GM15510 (cell line): ENCODE data around the gene PLA2G6.

ENCODE experiments used
- POLR2A ChIP-seq: IDR thresholded peaks from 3 replicates; pipeline ENCODE4 v1.6.1; 2011; ENCODE audit warnings: borderline replicate concordance; ENCODE audit not compliant: insufficient read length; ENCODE audit errors: extremely low read depth

The PLA2G6 gene

DNA sequence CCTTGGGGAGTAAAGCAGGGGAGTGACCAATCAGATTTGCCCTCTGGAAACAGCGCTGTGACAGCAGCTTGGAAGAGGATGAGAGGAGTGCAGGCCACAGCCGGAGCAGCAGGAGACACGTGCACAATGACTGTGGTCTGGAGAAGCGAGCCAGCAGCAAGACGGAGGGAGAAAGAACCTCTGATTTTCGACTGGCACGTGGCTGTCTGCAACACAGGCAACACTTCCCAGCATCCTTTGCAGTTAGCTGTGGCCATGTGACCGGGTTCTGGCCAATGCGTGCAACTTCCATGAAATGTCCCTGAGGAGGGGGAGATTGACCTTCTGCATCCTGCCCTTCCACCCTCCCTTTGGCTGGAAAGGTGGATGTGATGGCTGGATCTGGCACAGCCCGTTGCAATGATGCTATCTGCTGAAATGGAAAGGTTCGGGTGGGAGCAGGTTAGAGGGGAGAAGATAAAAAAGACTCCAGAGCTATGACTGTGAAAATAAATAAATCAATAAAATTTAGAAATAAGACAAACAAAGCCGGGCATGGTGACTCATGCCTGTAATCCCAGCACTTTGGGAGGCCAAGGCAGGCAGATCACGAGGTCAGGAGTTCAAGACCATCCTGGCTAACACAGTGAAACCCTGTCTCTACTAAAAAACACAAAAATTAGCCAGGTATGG is 15.6 kb downstream of the PLA2G6 start:
- no peak for TF ChIP-seq POLR2A

DNA sequence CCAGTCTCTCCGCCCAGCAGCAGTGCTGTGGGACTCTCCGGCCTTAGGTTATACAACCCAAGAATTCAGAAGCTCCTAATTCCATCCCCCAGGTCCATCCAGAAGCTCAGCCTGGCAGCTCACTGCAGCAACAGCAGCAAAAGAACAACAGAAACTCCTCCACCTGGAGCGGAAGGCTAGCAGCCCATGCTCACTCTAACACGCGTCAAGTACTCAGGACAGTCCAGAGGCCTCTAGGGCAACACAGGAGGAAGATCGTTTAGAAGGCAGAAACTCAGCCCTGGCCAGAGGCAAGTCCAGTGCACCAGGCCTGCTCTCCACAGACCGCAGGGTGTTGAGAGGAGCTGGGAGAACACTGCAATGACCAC is 17.1 kb downstream of the PLA2G6 start:
- no peak for TF ChIP-seq POLR2A

DNA sequence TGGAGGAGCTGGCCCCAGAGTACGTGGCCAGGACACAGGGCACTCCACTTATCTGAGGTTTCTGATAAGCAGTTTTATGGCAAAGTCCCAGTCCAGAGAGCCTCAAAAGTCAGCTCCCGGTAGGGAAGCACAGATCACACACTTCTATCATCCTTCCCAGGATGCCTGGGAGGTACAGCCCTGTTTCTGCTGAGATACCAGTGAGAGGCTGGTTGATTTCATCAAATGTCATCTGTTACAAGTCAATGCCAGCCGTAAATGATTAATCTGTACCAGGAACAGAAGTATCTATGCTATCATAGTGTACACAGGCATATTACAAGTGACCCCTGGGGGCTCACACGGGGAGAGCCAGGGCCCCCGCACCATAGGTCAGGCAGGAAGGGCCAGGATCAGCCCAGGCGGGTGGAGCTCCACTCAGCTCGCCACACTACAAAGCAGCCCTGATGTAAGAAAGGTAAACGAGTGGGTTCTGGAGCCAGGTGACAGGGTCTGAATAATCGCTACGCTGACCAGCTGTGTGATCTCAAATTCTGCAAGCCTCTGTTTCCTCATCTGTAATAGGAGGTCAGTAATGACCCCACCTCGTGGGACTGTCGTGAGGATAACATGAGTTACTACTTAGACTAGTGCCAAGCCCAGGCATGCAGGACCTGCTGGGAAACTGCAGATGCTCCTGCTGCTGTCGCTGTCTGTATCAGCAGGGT is 17.6 kb downstream of the PLA2G6 start:
- TF ChIP-seq POLR2A: no peak

DNA sequence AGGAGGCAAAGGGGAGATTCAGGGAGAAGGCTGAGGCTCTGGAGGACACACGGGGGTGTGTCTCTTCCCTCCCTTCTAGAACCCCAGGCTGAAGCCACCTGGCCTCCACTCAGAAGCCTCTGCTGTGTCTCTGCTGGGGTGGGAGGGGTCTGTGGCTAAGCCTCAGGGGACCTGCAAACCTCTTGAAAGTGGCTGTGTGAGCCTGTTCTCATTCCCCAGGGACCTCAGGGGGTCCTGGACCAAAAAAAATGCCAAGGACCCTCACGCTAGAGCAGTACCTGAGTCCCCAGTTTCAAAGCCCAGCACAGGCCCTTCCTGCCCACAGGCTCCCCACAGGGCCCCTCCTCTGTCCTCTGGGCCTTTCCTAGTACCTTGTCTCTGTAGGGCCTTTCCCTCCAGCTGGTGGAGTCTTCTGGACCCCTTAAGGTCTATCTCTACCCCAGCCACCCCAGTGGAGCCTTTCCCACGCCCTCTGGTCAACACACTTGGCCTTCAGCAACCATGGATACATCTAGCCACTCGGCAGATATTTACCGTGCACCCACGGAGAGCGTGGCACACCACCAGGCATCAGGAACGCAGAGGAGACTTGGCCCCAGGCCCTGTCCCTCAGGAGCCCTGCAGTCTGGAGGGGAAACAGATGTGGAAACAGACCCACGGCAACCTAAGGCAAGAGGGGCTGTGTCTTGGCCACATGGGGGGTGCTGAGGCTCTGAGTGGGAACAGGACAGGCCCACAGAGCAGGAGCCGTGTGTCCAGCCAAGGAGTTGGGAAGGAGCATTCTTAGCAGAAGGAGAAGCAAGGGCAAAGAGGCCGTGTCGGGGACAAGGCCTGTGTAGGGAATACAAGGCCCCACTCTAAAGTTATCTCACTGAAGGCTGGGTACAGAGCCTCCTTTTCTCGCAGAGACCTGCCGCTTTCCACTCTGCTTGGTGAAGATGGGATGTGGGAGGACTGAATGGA is 18.5 kb downstream of the PLA2G6 start:
- no peak for TF ChIP-seq POLR2A

DNA sequence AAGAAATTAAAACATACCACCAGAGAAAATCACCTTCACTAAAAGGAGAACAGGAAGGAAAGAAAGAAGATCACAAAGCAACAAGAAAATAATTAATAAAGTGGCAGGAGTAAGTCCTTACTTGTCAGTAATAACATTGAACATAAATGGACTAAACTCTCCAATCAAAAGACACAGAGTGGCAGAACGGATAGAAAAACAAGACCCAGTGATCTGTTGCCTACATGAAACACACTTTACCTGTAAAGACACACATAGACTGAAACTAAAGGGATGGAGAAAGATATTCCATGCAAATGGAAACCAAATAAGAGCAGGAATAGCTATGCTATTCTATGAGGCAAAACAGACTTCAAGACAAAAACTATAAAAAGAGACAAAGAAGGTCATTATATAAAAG is 25.9 kb downstream of the PLA2G6 start:
- TF ChIP-seq POLR2A: no peak

DNA sequence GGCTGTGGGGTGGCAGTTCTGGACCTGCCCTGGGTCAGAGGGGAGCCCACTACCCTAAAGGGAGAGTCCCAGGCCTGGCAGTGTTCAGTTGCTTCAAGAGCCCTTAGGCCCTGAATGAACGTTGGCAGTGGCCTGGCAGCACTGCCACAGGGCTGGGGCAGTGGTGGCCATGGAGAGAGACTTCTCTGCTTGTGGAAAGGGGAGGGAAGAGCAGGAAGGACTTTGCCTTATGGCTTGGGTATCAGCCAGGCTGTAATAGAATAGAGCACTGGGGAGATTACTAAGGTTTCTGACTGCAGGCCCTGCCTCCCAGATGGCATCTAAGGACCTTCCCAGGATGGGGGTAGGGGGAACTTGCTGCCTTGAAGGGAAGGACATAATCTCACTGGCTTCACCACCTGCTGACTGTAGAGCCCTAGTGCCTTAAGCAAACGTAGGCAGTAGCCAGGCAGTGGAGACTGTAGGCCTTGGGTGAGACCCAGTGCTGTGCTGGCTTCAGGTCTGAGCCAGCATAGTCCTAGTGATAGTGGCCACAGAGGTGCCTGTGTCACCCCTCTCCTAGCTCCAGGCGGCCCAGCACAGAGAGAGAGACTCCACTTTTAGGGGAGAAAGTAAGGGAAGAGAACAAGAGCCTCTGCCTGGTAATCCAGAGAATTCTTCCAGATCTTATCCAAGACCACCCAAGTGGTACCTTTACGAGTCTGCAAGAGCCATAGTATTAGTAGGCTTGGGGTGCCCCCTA is 27.6 kb downstream of the PLA2G6 start:
- TF ChIP-seq POLR2A: no peak

DNA sequence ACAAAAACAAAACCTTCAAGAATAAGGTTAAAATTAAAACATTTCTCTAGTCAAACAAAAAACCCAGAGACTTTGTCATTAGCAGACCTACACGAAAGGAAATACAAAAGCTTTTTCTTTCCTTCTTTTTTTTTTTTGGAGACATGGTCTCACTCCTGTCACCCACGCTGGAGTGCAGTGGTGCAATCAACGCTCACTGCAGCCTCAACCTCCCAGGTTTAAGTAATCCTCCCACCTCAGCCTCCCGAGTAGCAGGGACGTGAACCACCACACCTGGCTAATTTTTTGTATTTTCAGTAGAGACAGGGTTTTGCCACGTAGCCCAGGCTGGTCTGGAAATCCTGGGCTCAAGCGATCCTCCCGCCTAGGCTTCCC is 30.5 kb downstream of the PLA2G6 start:
- TF ChIP-seq POLR2A: no peak

DNA sequence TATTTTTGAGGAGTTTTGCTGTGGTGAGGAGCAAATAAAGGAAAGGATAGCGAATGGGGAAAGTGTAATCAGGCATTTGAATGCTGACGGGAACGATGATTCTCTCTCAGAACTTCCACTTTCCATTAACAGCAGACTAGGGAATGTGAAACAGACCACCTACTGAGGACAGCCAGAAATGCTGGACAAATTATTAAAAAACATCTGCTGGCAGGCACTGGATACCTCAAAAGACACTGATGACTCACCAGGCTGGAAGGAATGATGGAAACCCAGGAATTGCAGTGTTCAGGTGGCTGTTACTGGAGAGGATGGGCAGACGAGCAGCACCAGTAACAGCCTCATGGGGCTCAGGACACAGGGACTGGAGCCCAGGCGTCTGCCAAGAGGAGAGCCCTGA is 33.4 kb downstream of the PLA2G6 start:
- TF ChIP-seq POLR2A: no peak

DNA sequence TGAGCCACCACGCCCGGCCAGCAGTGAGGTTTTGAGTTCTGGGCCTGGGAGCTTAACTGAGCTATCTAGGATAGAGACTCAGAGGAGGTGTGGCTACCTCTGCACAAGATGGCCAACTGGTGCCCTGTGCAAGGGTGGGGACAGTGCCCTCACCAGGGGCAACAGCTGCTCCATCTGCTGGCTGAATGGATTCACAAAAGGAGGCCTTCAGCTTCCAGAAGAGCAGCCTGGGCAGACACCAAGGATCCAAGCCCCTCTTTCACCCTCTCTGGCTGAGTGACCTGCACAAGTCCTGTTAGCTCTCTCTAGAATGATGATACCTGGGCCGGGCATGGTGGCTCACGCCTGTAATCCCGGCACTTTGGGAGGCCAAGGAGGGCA is 37.6 kb downstream of the PLA2G6 start:
- no peak for TF ChIP-seq POLR2A

DNA sequence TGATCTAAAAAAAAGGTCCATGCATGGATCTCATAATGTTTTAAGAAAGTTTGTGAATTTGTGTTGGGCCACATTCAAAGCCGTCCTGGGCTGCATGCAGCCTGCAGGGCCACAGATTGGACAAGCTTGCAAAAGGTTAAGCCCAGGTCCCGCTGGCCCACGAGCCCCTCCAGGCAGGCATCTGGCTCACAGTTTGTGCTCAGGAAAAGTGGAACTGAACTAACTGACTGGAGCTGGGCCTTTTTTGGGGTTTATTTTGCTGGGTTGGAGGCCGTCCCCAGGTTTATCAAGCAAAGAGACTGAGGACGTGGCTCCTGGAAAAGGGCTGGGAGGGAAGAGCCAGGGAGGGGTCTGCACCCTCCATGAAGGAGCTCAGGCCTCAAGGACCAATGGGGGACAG is 39.0 kb downstream of the PLA2G6 start:
- TF ChIP-seq POLR2A: no peak

DNA sequence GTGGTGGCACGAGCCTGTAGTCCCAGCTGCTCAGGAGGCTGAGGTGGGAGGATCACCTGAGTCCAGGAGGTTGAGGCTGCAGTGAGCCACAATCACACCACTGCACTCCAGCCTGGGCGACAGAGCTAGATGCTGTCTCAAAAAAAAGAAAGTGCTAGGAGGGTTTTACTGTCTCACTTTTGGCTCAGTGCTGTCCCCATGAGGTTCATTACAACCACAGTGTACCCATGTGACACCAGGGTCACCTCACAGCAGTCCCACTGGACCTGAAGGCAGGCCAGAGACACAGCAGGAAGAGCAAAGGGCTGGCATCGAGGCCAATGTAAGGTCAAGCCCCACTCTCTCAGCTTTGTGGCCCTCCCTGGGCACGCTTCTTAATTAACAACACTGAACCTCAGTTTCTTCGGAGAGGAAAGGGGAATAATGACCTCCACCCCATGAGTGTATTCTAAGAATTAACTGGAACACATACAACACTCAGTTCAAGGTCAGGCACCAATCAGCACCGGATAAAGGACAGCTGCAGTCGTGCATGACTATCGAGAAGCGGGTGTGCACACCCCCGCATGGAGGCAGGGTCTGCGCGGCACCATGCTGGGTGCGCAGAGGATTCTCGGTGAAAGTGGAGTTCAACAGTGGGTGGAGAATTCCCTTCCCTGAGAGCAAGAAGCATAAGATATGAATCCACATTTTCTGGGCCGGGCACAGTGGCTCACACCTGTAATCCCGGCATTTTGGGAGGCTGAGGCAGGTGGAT is 40.2 kb downstream of the PLA2G6 start:
- TF ChIP-seq POLR2A: no peak

DNA sequence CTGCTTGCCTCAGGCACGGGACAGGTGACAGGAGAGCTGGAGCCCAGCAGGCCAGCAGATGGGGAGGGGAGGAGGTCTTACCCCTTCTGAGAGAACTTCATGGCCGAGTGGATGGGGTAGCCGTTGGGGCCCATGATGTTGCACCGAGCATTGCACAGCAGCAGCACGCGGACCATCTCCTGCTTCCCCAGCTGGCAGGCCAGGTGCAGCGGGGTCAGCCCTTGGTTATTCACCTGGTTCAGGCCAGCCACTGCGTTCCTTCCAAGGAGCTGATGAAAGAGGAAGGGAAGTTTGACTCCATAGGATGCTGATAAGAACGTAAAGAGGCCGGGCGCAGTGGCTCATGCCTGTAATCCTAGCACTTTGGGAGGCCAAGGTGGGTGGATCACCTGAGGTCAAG is 41.7 kb downstream of the PLA2G6 start:
- no peak for TF ChIP-seq POLR2A

DNA sequence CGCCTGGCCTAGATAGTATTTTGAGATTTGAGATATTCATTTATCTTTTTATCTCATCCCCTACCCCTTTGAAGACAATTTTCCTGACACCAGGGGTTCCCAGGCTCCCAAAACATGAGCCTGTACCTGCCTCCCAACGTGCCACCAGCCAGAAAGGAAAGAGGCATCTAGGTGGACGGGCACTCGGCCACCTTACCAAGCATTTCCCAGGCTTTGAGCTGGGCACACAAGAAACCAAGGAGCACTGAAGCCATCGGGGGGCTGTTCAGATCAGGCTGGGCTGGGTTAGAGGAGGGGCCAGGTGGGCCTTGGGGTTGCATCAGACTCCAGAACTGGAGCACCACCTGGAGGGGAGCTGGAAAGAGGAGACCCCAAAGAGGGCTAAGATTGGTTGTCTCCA is 42.7 kb downstream of the PLA2G6 start:
- TF ChIP-seq POLR2A: no peak
